ENCODE measurements around the gene FAF1.
"Not testable (repeated sequence)": the region's sequence is repeated elsewhere in the genome, so short reads cannot be mapped to it uniquely, and the experiment has no call there.

The FAF1 gene

GRCh38 chr1:50831300-50832061 lies 128.6 kb downstream of the FAF1 start:
- TF ChIP-seq CTCF (IDR thresholded peaks at IDR 0.05; ENCODE audit: insufficient read depth, low read depth, low read length, missing control alignments) = no peak
- no peak for DNase-seq (ENCODE audit: low read depth)
- H3K4me3 ChIP-seq (ENCODE audit: low read depth, low read length) = no peak overlapping the region

GRCh38 chr1:50830621-50831020 lies 129.4 kb downstream of the FAF1 start:
- TF ChIP-seq CTCF (IDR thresholded peaks at IDR 0.05; ENCODE audit: insufficient read depth, low read depth, low read length, missing control alignments) = no peak
- DNase-seq (ENCODE audit: low read depth) = no peak
- no peak overlapping the region for H3K4me3 ChIP-seq (ENCODE audit: low read depth, low read length)

GRCh38 chr1:50829014-50829958 lies 130.8 kb downstream of the FAF1 start:
- H3K4me3 ChIP-seq (ENCODE audit: low read depth, low read length) = no peak overlapping the region
- DNase-seq (ENCODE audit: low read depth) = no peak
- TF ChIP-seq CTCF (IDR thresholded peaks at IDR 0.05; ENCODE audit: insufficient read depth, low read depth, low read length, missing control alignments) = no peak

- no peak overlapping the region for H3K4me3 ChIP-seq (ENCODE audit: low read depth, low read length)
- no peak for DNase-seq (ENCODE audit: low read depth)
- no peak for TF ChIP-seq CTCF (IDR thresholded peaks at IDR 0.05; ENCODE audit: insufficient read depth, low read depth, low read length, missing control alignments)
These were observed 132.5 kb downstream of the FAF1 start for GRCh38 chr1:50827546-50827945.

- DNase-seq (ENCODE audit: low read depth); H3K4me3 ChIP-seq (ENCODE audit: low read depth, low read length): not testable (repeated sequence)
These were observed 133.3 kb downstream of the FAF1 start for GRCh38 chr1:50826792-50827191.

GRCh38 chr1:50822035-50822776 lies 137.9 kb downstream of the FAF1 start:
- no peak overlapping the region for H3K4me3 ChIP-seq (ENCODE audit: low read depth, low read length)
- DNase-seq (ENCODE audit: low read depth) = no peak
- TF ChIP-seq CTCF (IDR thresholded peaks at IDR 0.05; ENCODE audit: insufficient read depth, low read depth, low read length, missing control alignments) = no peak

GRCh38 chr1:50820545-50820944 lies 139.5 kb downstream of the FAF1 start:
- H3K4me3 ChIP-seq (ENCODE audit: low read depth, low read length) = no peak overlapping the region
- TF ChIP-seq CTCF (IDR thresholded peaks at IDR 0.05; ENCODE audit: insufficient read depth, low read depth, low read length, missing control alignments) = no peak
- DNase-seq (ENCODE audit: low read depth) = no peak

Measured in GM12865 (cell line).